Stimulated activated CD4-positive, alpha-beta T cell treated with anti-CD3 and anti-CD28 coated beads, Interleukin-15, amount 100 ng/mL, for 24 hours (primary cell): Measurements from ENCODE around the gene TRNP1.
"Not testable (repeated sequence)": the region's sequence is repeated elsewhere in the genome, so short reads cannot be mapped to it uniquely, and the experiment has no call there.

ENCODE experiments used
- DNase-seq: peaks from one replicate; pipeline ENCODE4 v3.0.0-alpha.2; 2020

TRNP1 gene

GRCh38 chr1:26976621-26977510 is 16.6 kb upstream of the TRNP1 start:
- no peak for DNase-seq

DNA sequence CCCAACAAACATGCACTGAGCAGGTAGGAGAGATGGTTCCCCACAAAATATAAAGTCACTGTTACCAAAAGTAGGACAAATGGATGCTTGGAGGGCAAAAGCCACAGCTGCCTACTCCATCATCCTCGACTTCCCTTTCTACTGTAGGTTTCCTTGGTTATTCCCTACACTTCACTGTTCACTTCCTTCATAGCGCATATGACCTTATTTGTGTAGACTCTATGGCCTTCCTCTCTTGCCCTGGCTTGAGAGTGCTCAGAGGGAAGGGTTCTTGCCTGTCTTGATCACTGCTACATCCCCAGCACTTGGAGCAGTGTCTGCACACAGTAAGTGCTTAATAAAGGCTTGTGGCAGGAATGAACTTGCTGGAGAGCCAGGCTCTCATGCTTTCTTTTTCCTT is 14.6 kb upstream of the TRNP1 start:
- no peak for DNase-seq

GRCh38 chr1:26981146-26981846 is 12.2 kb upstream of the TRNP1 start:
- no peak for DNase-seq

DNA sequence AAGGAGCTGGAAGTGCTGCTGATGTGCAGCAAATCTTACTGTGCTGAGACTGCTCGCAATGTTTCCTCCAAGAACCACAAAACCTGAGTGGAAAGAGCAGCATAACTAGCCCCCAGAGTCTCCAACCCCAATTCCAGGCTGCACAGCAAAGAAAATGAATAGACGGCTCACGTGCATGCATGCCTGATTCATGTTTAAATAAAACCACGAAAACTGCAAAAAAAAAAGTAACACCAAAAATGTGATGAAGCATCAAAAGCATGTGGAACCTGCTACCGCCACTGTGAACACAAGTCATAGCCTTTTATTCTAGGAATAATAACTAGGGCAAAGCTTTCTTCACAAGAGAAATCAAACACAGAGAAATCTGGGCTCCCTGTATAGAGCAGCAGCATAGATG is 9.6 kb upstream of the TRNP1 start:
- DNase-seq: no peak

GRCh38 chr1:26984291-26984690 is 9.2 kb upstream of the TRNP1 start:
- DNase-seq: no peak

- no peak for DNase-seq
Measured at GRCh38 chr1:26986658-26987057, 6.8 kb upstream of the TRNP1 start.

GRCh38 chr1:26989403-26990109 is 3.9 kb upstream of the TRNP1 start:
- DNase-seq: not testable (repeated sequence)

DNA sequence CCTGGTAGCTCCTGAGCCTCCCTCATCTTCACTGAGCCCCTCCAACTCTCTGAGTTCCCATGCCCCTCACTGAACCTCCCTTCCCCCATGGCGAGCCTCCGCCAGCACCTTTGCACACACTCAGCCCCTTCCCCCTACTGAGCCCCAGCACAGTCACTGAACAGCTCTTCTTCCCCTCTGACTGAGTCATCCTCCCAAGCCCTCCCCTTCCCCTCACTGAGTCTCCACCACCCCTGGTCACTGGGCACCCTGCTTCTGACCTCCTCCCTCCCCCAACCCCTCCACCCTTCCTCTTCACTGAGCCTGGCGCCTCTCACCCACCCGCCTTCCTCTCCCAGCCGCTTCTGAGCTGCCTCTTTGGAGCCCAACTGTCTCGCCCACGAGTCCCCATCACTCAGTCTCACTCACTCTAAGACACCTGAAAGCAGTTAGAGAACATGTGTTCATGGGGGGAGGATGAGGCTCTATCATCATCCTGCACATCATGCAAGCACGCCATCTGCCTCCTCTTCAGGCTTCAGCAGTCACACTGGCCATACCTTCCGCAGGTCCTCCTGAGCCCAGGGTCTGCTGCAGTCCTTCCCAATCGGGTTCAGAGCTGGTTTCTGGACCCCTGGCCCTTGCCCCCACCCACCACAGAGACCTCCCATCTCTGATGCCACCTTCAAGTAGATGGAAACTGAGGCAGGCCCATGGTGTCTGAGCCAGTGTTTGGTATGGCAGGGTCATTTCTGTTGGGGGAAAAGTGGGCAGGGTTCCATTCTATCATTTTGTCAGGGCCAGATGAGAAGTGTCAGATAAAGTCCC is 2.0 kb upstream of the TRNP1 start:
- DNase-seq: peak; percentile 20

GRCh38 chr1:26994020-26994786 is 711 bp downstream of the TRNP1 start:
- DNase-seq: peak; percentile 50

GRCh38 chr1:26994787-26995517 is 1.5 kb downstream of the TRNP1 start:
- DNase-seq: no peak

DNA sequence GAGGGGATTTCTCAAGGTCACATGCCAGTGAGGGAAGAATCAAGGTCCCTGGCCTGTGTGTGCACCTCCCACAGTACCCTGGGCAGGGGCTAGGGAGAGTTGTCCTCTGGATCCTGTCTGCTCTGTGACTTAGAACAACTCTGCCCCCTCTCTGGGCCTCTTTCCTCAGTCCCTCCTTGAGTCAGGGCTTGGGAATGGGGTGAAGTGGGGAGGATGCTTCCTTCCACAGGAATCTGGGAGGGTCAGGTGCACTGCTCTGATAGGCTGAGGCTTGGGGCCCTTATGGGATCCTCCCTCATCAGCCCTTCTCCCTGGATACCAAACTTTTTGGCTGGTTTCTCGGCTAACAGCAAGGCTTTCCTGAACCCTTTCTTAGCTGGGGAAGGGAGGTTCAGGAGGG is 2.5 kb downstream of the TRNP1 start:
- DNase-seq: no peak

GRCh38 chr1:26996665-26997064 is 3.2 kb downstream of the TRNP1 start:
- DNase-seq: no peak

DNA sequence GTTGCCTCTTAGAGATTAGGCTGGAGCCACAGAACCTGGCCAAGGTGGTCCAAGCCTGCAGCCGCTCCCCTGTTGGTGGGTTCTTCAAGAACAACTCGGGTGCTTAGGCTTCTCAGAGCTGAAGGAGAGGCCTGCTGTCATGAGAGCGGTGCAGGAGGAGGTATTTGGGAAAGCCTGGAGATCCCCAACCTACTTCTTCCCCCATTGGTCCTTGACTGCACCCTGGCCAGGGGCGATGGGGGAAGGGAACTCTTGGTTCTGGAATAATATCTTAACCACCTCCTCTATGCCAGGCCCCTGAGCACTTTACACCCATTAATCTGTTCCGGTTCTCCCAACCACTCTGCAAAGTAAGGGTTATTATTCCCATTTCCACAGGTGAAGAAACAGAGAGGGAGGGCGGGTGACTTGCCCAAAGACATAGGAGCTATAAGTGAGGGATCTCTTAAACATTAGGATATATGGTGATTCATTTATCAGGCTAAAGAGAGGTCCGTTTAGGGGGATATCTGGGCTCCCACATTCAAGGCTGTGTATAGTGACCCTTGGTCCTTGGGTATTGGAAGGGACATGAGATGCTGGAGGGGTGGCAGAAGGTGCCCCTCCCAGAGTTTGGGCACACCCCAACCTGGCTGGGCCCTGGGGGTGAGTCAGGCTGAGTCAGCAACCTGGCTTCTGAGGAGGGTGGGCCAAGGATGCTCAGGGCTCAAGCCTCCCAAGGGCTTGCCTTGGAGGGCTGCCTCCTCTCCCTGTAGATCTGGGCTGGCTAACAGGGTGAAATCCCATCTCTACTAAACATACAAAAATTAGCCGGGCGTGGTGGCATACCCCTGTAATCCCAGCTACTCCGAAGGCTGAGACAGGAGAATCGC is 5.2 kb downstream of the TRNP1 start:
- DNase-seq: no peak

DNA sequence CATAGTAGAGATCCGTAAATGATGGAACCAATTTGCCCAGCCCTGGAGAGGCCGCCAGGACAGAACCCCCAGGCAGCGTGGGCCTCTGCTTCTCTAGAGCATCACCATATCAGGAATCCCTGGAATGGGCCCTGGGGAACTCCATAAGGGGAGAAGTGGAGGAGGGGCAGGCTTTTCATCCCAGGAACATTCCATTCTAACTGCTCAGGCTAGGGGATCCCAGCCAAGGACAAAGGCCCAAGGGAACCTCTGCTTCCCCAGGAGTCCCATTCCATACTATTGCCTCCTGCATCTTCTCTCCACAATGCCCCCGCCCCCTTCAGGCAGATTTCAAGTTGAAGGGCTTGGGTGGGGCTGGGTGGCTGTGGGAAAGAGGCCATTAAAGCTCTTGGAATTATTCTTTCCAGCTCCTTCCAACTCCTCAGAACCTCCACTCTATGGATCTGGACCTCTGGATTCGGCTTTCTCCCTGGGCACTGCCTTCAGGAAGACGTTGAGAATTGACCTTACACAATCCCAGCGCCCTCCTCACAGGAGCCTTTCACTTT is 6.0 kb downstream of the TRNP1 start:
- no peak for DNase-seq

- no peak for DNase-seq
Measured at GRCh38 chr1:27000090-27000816, 6.8 kb downstream of the TRNP1 start.

DNA sequence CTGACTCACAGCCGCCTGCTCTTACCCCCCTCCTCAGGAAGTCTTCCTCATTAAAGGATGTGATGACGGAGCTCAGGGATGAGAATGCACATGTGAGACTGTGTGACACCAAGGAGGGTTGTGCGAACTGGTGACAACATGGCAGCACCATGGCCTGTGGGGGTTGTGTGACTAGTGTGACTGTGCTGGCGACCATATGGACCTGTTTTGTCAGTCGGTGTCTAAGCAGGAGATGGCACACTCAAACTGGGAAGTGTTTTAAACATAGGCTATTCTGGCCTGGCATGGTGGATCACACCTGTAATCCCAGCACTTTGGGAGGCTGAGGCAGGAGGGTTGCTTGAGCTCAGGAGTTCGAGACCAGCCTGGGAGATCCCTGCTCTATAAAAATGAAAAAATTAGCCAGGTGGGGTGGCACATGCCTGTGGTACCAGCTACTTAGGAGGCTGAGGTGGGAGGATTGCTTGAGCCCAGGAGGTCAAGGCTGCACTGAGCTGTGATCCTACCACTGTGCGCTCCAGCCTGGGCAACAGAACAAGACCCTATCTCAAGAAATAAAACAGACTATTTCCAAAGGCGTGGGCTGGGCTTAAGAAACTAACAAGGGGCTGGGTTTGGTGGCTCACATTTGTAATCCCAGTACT is 7.4 kb downstream of the TRNP1 start:
- no peak for DNase-seq

GRCh38 chr1:27001570-27002360 is 8.3 kb downstream of the TRNP1 start:
- no peak for DNase-seq
